H54 (cell line): Measurements from ENCODE around the gene MACF1.
"Not testable (repeated sequence)": the region's sequence is repeated elsewhere in the genome, so short reads cannot be mapped to it uniquely, and the experiment has no call there.

Source experiments
- DNase-seq: peaks from one replicate; pipeline ENCODE4 v3.0.0; 2011; ENCODE audit warnings: low spot score, mixed read lengths; ENCODE audit not compliant: insufficient read length
- FAIRE-seq: peaks from 3 replicates; lab custom pipeline; 2011; peaks lifted over from hg19 to GRCh38; lab: Jason Lieb, UNC
- POLR2A ChIP-seq: IDR thresholded peaks from 2 replicates; pipeline ENCODE4 v1.6.1; 2011; ENCODE audit warnings: low read depth, mild to moderate bottlenecking, low read length

Gene MACF1

GRCh38 chr1:39522661-39523567 is 318.4 kb downstream of the MACF1 start:
- FAIRE-seq (no peak), DNase-seq (no peak)
- no peak for TF ChIP-seq POLR2A

DNA sequence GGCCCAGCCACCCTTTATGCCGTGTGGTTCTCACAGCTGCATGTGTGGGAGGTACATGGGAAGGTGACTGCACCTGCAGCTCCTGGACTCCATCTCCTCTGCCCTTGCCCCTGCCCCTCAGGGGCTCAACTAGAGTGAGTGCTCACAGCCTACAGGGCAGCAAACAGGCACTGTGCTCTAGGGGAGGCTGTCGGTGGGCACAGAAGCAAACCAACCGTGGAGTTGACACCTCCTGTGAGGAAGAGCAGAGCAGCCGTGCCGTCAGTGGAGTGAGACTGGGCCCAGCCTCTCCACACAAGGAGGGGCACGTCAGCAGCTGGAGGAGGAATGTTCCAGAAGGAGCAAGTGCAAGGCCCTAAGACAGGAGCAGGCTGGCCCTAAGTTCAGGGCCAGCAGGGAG is 319.7 kb downstream of the MACF1 start:
- FAIRE-seq (no peak), DNase-seq (no peak)
- TF ChIP-seq POLR2A = no peak

- DNase-seq (no peak), FAIRE-seq (no peak)
- no peak for TF ChIP-seq POLR2A
Observed at GRCh38 chr1:39524591-39525365, 320.3 kb downstream of the MACF1 start.

DNA sequence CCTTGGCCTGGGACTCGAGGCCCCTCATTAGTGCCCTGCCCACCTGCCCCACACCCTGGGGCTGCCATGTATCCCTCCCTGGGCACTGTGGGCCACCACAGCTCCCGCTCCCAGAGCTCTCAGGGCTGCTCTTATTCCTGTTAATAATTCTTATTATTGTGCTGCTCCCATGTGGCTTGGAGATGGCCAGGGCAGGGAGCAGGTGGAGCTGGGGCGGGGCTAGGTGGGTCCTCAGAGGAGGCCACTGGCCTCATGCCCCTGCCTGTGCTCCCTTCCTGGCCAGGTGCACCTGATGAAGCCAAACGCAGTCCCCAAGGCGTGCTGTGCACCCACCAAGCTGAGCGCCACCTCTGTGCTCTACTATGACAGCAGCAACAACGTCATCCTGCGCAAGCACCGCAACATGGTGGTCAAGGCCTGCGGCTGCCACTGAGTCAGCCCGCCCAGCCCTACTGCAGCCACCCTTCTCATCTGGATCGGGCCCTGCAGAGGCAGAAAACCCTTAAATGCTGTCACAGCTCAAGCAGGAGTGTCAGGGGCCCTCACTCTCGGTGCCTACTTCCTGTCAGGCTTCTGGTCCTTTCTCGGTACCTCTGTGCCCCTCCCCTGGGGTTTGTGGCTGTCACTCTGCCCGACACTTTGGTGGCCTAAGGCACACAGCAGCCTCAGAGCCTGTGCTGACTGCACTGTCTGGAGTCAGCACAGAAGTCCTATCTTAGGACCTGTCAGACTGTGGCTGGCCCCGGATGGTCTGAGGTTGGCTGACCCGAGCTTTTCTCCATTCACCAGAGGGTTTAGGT is 321.1 kb downstream of the MACF1 start:
- TF ChIP-seq POLR2A = no peak
- FAIRE-seq (no peak), DNase-seq (no peak)

GRCh38 chr1:39526466-39527189 is 322.1 kb downstream of the MACF1 start:
- FAIRE-seq = no peak
- TF ChIP-seq POLR2A = no peak
- DNase-seq = no peak

GRCh38 chr1:39527190-39527579 is 322.7 kb downstream of the MACF1 start:
- FAIRE-seq, DNase-seq: not testable (repeated sequence)

- no peak for TF ChIP-seq POLR2A
- DNase-seq (no peak), FAIRE-seq (no peak)
Observed at GRCh38 chr1:39528082-39528481, 323.6 kb downstream of the MACF1 start.

GRCh38 chr1:39529901-39530535 is 325.5 kb downstream of the MACF1 start:
- no peak for FAIRE-seq
- DNase-seq = no peak
- no peak for TF ChIP-seq POLR2A

DNA sequence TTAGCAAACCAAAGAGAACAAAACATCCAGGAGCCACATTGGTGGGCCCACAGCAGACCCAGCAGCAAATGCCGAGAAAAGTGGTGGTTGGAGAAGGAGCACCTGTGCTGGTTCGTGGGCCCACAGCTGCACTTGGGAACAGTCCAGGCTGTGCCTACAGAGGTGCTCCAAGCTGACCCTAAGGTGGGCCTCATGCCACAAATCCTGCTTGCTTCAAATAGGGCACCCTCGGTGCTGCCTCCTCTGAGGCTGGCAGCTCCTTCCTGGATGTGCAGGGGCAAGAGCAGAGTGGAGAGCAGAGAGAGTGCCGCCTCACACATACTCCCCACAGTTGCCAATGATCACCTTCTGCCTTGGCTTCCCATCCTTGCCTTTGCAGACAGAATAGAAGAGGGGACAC is 327.0 kb downstream of the MACF1 start:
- no peak for FAIRE-seq

DNA sequence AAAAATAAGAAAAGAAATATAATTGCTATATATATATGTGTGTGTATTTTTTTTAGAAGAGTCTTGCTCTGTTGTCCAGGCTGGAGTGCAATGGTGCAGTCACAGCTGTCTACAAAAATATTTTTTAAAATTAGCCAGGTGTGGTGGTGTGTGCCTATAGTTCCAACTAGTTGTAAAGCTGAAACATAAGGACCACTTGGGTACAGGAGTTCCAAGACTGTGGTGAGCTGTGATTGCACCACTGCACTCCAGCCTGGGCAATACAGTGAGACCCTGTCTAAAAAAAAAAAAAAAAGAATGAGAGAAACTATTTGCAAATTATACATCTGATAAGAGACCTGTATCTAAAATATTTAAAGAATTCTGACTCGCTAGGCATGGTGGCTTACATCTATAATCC is 328.9 kb downstream of the MACF1 start:
- TF ChIP-seq POLR2A = no peak
- FAIRE-seq (no peak), DNase-seq (no peak)

More for the DNA sequence above, 327.0 kb downstream of the MACF1 start:
- DNase-seq = no peak
- no peak for TF ChIP-seq POLR2A
